ENCODE measurements around the gene SHF.
"Not testable (repeated sequence)": the region's sequence is repeated elsewhere in the genome, so short reads cannot be mapped to it uniquely, and the experiment has no call there.

SHF gene, protein sequence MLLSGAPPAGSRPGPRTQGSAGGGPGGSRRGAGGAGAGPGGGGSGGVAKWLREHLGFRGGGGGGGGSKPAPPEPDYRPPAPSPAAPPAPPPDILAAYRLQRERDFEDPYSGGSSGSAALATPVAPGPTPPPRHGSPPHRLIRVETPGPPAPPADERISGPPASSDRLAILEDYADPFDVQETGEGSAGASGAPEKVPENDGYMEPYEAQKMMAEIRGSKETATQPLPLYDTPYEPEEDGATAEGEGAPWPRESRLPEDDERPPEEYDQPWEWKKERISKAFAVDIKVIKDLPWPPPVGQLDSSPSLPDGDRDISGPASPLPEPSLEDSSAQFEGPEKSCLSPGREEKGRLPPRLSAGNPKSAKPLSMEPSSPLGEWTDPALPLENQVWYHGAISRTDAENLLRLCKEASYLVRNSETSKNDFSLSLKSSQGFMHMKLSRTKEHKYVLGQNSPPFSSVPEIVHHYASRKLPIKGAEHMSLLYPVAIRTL

GRCh38 chr15:45187894-45188830, at the start of gene SHF:
Gene SHF, minus strand, starts transcription at chr15:45187966. Its CDS starts 15 bp downstream, at chr15:45187951.
- DNase-seq (ENCODE audit: low spot score), result no peak

- DNase-seq (ENCODE audit: low spot score), result not testable (repeated sequence)
Measured at GRCh38 chr15:45236806-45237205, 49.0 kb upstream of the SHF start.

DNA sequence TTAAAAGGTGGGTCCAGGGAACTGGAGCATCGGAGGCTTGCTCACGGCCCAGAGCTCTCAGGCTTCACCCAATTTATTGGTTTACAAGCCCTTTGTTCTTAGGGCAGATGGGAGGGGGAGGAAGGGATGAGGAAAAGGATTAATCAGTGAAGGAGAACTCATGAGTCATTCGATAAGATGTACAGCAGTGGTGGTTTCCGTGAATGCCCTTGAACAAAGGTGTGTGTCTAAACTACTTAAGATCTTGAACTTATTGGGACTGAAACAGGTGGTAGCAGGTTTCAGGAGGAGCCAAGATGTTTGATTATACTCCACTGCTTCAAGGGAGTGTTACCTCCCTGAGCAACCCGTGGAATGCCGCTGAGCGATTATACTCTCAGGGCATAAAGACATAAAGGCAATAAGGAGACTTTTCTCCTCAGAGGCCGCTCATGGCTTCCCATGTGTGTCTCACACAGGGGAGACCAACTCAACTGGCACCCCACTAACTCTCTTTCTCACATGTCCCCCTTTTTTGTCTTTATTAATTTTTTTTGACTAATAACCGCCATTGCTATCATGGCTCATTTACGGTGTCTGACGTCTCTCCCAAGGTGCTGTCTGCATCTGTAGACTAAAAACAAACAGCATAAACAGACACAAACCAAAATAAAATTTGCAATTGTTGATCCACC, 46.9 kb upstream of the SHF start:
- DNase-seq (ENCODE audit: low spot score), result no peak

GRCh38 chr15:45231864-45232562, 44.2 kb upstream of the SHF start:
- no peak for DNase-seq (ENCODE audit: low spot score)

DNA sequence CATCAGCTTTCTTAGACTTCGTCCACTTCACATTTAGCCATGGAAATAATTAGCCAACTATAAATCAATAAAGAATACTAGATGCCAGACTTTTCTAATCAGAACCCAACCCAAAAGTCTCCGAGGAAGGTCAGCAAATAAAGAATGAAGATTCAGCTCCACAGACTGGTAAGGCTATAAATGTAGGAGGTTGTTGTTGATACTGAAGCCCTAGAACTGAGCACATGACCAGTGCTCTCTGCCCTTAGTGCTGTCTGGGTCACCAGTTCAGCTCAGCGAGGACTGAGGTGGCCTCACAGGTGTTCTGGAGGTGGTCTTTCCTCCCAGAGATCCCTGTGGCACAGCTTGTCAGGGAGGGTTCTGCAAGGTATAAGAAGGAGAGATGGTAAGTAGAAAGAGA, 43.4 kb upstream of the SHF start:
- no peak for DNase-seq (ENCODE audit: low spot score)

- DNase-seq (ENCODE audit: low spot score), result no peak
Measured at GRCh38 chr15:45230245-45230965, 42.6 kb upstream of the SHF start.

DNA sequence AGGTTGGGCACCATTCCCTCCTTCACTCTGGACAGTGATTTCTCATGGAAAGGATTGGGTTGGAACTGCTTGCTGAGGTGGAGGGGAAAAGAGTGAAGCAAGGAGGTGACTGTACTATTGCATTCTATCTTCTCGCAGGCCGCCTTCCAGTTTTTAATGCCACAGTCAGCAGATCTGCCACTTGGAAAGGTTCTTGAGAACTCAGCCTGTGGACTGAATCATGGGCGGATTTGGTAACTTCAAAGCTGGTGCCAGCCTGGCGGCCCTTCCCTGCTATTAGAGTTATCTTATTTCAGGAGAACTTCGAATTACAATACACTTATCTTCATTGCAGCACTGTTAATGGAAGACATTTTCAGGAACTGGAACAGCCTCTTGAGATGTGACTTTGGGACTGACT, 41.2 kb upstream of the SHF start:
- no peak for DNase-seq (ENCODE audit: low spot score)

DNA sequence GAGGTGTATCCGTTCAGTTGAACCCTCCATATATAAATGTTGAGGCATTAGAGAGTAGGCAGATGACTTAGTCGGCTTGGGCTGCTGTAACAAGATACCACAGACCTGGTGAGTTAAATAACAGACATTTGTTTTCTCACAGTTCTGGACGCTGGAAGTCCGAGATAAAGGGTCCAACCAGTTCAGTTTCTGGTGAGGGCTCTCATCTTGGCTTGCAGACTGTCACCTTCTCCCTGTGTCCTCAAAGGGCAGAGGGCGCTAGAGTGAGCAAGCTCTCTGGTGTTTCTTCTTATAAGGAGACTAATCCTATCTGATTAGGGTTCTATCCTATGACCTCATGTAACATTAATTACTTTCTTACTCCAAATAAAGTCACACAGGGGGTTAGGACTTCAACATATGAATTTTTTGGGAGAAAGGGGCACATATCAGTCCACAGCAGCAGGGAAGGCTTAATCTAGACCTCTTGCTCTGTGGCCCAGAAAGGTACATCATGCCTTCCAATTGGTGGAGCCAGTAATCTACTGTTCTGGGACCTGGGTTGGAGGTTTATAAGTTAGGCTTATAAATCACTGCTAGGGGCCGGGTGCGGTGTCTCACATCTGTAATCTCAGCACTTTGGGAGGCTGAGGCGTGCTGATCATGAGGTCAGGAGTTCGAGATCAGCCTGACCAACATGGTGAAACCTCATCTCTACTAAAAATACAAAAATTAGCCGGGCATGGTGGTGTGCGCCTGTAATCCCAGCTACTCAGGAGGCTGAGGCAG, 37.9 kb upstream of the SHF start:
- DNase-seq (ENCODE audit: low spot score), result no peak

DNA sequence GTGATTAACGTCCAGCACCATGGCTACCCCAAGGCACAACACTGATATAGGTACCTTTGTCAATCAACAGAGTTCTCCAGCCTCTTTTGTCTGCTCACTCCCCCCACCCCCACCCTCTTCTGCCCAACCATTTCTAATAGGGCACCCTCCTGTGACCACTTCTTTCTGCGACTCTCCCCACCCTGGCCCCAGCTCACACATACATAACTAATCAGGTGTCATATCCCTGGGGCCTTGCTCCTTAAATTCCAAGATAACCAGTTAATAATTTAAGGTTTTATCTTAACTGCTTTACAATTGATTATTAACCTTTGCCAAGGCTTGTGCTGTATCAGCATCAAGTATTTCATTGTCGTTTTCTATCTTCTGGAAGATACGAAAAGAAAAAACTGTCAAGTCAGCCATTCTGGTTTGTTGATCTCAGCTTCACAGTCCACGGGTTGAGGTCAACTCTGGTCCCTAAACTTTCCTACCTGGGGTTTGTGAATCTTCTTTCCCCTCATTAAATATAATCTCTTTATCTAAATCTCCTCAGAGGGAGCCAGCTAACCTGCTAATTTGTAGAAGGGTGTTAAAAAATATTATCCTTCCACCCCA, 37.0 kb upstream of the SHF start:
- no peak for DNase-seq (ENCODE audit: low spot score)

- no peak for DNase-seq (ENCODE audit: low spot score)
Measured at GRCh38 chr15:45221967-45222366, 34.2 kb upstream of the SHF start.

- no peak for DNase-seq (ENCODE audit: low spot score)
Measured at GRCh38 chr15:45221053-45221599, 33.4 kb upstream of the SHF start.

GRCh38 chr15:45212493-45212892, 24.7 kb upstream of the SHF start:
- DNase-seq (ENCODE audit: low spot score), result no peak

GRCh38 chr15:45205192-45205591, 17.4 kb upstream of the SHF start:
- DNase-seq (ENCODE audit: low spot score), result peak; percentile 59

- DNase-seq (ENCODE audit: low spot score), result no peak
Measured at GRCh38 chr15:45203182-45203581, 15.4 kb upstream of the SHF start.

DNA sequence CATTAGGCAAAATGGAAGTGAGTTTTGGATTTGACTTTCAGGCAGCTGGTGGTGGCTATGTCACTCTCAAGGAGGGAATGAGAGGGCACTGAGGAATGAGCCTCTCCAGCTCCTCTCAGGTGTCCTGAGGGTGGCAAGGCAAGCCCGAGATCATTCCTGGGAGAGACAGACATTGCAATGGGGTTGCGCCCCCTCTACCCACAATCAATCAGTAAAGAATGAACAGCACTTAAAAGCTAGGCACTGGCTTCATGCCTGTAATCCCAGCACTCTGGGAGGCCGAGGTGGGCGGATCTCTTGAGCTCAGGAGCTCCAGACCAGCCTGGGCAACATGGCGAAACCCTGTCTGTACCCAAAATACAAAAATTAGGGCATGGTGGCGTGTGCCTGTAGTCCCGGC, 14.1 kb upstream of the SHF start:
- DNase-seq (ENCODE audit: low spot score), result no peak

GRCh38 chr15:45201557-45201859, 13.7 kb upstream of the SHF start:
- no peak for DNase-seq (ENCODE audit: low spot score)

DNA sequence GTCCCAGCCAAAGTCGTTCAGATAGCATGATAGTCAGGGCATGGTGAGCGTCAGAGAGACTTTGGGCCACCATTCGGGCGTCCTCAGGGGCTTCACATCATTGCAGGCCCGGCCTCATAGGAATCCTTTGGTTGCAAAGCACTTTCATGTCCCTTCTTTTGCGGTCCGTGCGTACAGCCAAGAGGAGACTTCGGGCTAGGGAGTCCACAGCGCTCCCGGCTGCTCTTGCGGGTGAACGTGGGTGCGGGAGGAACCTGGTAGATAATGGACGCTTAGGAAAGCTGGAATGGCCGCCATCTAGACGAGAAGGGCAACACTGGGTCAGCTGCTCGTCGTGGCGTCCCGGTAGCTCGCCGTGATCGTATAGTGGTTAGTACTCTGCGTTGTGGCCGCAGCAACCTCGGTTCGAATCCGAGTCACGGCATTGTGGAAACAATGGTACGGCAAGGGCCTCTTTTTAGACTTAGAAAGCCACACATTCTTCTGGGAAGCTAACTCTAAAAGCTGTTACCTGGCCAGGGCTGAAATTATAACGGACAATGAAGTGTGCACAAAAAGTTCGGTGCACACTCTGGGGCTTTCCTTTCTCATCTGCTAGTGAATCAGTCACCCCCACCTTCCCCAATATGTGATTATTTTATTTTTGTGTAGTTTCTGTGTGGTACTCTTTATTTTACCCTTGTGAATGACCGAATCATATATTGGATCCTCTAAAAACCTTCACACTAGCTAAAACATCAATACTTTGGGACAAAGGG, 13.2 kb upstream of the SHF start:
- DNase-seq (ENCODE audit: low spot score), result peak; percentile 75

- peak; percentile 88 for DNase-seq (ENCODE audit: low spot score)
Measured at GRCh38 chr15:45200001-45200798, 12.4 kb upstream of the SHF start.
